HG02973 (cell line): ENCODE measurements around the gene MAFG.

Source experiments
- ATAC-seq: cut with Tn5 transposase; IDR thresholded peaks from one replicate; pipeline ENCODE4 v1.9.1; 2021; ENCODE audit warnings: moderate library complexity; ENCODE audit not compliant: unreplicated experiment

Gene MAFG

DNA sequence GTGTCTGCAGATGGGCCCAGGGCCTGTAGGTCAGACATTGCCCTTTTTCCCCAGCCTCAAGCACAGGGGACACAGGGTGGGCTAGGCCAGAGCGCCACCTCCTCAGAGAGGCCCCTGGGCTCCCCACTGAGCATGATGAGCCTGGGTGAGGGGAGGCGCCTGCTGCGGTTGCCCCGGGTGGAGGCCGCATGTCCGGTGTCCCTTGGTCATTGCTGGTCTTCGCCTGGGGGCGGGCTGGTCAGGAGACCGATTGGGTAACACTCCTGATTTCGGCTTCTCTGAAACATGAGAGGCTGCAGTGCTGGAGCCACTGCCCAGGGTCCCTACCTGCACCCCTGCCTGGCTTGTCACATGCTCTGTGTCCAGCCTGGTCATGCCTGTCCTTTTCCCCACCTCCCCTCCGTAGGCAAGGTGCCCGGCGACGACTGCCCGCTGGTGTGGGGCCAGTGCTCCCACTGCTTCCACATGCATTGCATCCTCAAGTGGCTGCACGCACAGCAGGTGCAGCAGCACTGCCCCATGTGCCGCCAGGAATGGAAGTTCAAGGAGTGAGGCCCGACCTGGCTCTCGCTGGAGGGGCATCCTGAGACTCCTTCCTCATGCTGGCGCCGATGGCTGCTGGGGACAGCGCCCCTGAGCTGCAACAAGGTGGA is 27.9 kb downstream of the MAFG start:
- ATAC-seq, result no peak

DNA sequence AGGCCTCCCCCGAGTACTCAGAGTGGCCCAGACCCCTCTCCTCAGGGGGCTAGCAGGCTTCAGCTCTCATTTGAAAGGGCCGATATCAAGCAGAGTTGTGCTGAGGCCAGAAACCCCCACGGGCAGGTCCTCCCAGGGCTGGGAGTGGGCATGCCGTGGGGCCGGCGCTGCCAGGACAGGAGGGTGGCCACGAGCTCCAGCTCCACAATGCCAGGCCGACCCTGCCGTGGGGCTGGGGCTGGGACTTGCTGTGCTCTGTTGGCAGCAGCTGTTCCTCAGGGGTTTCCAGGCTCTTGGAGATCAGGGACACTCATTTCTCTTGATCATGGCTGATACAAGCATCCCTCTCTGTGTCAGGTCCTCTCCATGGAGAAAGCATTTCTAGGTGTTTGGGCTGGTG is 28.6 kb downstream of the MAFG start:
- ATAC-seq, result no peak

DNA sequence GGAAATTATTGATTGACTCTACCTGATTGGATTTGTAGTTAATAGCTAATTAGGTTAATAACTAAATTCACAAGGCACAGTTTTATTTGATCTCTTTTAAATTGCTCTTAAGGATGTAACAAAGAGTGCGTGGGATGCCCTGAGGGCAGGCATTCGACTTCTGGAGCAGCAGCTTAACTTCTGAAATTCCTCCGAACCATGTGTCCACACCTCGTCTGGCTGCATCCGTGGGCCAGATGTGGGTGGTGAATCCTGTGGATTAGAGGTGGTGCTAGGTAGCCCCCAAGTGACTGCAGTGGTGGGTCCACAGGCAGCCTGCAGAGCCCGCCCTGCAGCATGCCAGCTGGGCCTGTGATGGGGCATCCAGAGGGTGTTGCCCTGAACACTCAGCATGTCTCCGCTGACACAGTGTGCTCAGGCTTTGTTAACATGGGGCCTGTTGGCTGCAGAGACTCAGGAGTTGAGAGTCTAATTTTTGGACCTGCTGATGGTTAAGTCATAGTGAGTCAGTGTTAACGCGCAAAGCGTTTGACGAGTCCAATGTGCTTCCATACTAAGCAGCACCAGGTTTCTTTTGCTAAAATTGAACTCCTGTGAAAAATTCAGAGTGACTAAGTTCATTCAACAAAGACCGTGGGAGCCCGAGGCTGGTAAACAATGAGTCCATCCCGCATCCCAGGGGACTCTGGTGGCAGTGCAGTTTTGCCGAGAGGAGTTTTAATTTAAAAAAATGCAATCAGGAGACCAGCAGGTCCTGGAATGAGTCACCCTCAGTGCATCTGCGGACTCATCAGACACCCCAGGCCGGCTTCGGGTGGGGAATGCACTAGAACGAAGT is 29.3 kb downstream of the MAFG start:
- ATAC-seq, result no peak

DNA sequence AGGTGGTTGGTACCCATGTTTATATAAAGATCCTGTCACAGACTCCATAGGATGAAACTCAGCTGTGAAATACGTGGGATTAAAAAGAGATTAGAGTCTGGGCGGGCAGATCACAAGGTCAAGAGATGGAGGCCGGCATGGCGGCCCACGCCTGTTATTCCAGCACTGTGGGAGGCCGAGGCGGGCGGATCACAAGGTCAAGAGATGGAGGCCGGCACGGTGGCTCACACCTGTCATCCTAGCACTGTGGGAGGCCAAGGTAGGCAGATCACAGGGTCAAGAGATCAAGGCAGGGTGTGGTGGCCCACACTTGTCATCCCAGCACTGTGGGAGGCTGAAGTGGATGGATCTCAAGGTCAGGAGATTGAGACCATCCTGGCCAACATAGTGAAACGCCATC is 32.1 kb downstream of the MAFG start:
- no peak for ATAC-seq

DNA sequence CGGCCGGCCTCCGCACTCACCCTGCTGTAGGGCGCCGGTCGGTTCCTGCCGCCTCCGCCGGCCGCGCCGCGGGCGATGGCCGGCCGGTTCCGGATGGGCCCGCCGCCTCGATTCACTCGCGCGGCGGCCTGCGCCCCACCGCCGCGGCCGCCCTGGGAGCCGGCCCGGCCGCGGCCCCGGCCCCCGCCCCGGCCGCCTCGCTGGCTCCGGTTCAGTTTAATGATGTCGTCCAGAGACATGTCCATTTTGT is 36.3 kb downstream of the MAFG start:
- peak; percentile 27 for ATAC-seq

DNA sequence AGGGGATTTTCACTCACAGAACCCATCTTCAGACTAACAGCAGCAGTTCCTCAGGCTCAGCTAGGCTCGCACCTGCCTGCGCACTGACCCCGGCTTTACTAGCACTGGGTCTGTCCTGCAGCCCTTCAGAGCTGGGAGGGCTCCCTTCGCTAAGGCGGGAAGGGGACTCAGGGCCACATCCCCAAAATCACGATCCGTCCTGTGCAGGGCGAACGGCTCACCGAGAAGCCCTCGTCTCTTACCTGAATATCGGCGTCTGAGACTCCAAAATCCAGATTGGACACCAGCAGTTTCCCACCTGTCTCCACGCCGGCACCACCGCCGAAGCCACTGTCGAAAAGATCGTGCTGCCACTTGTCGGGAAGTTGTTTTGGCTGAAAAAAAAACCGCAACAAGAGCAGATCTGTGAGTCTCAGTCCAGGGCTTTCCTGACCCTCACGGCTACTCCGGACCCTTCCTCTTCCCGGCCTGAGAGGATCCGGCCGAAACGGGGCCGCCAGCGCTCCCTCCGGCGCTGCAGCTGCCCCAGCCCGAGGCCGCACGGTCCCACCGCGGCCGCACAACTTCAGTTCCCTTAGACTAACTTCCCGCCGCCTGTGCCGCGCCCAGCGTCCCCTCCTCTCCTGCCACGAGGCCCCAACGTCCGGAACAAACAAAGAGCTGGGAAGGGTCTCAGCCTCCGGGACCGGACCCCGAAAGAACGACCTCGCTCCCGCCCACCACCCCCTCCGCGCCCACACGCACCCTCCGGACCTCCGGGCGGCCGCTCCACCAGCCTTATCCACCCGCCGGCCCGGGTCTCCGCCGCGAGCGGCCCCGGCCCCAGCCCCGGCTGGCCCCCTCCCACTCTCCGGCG is 36.9 kb downstream of the MAFG start:
- no peak for ATAC-seq

DNA sequence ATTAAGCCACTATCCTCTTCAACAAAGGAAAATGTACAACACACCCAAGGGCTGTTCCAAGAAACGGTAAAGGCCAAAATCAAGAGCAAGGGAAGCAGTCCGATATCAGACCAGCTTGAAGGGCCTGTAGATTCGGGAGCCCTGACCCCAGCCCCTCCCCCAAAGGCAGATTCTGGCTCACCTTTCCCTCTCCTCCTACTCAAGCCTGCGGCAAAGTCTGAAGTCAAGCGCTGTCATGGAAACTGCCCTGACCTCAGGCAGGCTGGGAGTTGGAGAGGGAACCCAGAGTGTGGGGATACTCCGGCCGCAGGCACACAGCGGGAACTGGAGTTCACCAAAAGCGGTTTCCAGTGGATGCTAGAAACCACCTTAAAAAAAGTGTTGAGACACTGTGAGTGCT is 37.9 kb downstream of the MAFG start:
- ATAC-seq, result no peak

DNA sequence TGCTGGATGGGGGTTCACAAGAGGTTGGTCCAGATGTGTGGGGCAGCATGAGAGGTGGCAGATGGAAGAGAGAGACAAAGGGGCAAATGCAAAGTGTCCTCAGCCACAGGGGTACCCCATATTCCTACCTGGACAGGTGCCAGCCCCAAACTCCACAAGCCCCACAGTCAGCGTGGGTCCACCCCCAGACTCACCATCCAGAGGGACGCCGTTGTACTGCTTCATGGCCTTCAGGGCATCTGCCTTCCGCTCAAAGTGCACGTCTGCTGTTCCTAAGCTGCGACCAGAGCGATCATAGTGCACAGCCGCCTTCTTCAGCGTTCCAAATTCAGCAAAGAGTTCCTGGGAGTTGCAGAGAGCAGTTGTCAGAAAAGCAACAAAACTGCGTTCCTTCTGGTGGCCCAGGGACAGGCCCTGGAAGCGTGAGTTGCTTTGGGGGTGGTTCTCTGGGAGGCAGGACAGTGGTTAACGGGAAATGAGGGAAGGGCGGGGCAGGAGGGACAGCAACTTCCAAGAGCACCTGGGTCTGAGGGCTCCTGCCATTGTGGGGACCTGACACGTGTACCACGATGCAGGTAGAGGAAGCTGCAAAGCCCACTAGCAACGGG is 38.4 kb downstream of the MAFG start:
- ATAC-seq, result no peak

DNA sequence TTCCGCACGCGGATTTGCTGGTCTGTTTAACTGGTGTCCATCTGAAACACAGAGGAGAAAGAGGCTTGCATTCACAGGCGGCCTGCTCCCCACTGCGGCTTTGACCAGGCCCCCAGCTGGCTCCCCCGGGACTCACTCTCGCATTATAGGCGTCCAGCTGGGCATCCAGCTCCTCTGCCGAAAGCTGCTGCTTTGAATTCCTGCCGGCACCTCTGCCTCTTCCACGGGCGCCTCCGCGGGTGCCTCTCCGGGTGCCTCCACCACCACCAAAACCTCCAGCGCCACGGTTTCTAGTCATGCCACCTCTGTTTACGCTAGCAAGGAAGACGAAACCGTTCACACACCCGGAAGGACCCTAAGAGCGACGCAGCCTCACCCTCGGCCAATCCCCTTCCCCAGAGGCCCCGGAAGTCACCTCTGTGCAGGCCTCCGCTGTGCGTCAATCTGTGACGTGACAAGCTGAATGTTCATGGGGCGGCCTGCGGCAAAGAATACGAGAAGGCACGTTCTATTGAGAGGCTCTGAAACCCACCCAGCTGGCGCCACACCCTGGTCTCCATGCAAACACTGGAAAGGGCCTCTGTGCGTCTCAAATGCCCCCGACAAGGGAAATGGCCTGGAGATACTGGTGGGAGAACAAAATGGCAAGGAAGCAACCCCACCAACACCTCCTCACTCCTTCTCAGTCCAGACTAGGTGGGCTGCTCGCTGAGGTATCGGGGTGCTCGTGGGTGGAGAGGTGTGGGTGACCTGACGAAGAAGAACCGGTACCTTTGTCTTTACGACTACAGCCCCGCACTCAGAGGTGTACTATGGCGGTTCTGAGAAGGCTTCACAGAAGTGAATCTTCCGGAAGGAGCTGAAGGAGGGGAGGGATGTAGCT is 39.2 kb downstream of the MAFG start:
- no peak for ATAC-seq

DNA sequence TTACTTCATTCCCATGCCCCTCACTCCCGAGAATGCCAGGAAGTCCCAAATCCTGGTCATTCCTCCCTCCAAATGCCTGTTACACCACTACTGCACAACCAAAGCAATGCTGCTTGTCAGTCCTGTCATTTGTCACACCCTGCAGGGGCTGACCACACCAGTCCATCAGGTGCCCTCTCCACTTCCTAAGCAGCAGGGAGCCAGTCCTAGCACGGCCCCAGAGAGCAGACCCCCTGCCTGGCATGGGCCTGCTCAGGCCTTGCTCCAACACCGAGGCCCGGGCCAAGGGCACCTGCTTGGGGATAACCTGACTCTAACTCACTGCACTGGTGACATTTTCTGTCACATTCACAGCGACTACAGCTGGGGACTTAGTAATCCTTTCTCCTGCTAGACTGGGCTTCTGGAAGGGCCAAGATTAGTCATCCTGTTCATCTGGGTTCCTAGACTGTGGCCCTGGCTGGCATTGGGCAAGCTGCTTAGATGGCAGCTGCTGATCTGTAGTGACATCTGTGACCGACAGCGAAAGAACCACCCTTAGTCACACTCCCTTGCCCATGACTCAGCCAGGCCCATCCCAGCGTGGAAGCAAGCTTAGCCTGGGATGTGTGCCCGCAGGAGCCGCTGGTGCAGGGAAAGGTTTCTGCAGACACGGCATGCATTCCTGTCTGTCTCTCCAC is 41.5 kb downstream of the MAFG start:
- ATAC-seq, result no peak

DNA sequence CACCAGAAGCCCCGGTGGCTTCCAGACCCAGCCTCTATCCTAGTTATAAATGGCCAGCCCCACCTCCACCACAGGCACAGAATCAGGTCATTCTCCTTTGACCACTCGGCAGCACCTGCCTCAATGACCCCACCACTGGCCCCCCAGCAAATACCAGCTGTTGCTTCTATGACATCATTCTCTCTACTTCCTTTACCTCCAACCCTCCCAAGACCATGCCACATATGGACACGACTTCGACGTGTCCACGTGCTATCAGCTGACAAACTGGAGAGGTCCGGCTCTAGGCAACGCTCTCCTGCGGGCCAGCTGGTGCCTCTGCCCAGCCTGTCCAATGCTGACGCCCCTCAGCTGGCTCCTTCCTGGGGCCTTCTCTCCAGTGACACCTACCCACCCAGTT is 42.1 kb downstream of the MAFG start:
- ATAC-seq, result no peak

DNA sequence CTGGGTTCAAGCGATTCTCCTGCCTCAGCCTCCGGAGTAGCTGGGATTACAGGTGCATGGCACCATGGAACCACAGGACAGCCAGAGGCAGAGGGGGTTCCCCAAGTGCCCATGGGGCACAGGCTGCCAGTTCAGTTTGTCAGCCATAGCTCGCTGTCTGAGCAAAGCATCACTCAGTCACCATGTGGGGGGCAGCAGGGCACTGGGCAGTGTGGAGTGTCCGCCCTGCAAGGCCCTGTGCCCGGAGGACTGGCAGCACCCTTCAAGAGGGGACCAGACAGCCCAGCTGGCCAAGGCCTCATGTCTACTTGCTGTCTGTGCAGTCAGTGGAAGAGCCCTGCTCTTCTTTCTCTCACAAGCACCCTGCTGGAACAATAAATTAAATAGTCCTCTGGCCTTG is 42.6 kb downstream of the MAFG start:
- no peak for ATAC-seq

DNA sequence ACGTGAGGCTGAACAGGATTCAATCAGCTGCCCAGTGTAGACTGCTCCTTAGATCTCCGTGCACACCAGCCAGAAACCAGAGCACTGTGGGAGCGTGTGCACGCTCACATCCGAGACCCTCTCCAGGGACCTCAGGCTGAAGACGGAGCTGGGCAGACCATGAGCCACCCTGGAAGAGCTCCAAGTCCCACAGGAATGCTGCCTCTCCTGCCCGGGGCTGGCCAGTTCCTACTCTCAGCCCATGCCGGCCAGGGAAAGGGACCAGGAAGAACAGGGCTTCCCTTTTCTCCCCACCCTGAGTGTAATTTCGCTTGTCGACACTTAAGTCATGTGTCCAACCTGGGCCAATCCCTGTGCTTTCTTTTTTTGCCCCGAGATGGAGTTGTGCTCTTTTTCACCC is 43.0 kb downstream of the MAFG start:
- ATAC-seq, result no peak

DNA sequence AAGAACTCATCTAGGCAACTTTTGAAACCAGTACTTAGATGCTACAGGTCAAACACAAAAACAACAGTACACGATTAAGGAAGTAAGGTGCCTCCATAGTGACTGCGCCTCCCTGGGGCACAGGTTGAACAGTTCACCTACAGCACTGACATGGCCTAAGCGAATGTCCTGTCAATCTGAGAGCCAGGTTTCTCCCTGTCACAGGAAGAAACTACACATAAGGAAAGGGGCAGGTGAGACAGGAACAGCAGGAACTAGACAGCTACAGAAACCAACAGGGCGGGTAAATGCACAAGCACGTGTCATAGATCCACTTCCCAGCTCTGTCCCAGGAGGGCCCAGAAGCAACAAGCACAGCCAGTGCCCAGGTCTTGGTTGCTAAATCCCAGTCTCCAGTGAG is 48.4 kb downstream of the MAFG start:
- ATAC-seq, result no peak

DNA sequence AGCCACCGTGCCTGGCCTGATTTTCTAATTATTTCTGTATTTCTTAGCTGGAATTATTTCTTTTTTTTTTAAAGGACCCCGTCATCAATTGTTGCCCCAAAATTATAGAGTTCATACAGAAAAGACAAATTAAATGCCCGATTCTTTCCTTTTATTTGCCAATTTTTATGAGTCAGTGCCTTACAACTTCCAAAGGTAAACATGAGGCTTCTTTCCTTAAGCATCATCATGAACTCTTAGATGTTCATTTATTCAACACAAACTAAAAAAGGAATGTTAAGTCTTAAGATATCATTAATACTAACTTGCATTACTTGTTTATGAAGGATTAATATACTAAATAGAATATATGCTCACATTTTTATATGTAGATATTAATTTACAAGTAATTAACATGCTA is 49.2 kb downstream of the MAFG start:
- no peak for ATAC-seq

DNA sequence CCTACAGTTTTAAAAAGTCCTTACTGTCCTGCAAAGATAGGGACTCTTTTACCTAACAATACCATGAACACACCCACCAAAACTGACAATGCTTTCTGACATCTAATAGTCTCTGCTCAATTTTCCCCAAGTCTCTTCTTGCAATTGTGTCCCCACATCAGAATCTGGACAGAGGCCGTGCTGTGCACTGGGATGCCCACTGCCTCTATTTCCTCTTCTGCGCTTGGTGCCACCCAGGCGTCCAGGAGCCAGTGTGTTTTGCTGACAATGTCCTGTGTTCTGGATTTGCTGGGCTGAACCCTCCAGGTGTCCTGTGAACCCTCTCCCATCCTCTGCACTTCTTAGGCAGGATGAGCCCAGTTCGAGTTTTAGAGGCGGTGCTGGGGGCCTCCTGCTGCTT is 50.0 kb downstream of the MAFG start:
- ATAC-seq, result no peak

DNA sequence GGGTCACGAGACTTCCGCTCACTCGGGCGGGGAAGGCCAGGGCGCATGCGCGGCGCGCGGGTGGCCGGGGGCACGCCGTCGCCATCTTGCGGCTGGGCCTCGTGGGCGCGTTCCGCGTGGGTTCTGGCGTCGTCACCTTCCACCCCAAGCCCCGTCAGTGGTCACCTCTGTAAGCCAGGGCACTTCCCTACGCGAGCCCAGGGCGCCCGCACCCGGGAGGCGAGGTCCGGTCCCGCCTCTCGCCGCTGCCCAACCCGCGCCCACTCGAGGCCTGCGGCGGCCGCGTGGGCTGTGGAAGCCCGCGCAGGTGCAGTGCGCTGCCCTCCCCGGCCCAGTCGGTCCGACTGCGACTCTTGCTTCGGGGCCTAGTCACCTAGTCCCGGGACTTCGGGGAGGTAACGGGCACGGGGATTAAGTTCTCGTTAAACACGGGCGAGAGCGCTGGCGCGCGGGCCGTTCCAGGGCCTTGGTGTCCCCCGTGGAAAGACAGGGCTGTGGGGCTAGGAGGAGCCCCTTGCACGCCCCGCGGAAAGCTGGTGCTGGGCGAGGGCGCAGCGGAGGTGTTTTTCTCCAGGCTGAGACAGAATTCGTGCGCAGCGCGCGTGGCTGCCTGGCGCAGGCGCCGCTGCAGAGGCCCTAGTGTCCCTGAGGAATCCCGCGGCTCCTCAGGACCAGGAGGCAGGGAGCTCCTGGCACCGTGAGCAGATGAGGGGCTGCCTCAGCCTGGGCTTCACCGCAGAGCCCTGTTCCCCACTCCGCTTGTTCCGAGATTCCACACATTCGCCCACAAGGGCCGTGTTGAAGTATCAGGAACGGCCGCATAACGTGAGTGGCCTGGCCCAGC is 55.9 kb downstream of the MAFG start:
- peak; percentile 40 for ATAC-seq

DNA sequence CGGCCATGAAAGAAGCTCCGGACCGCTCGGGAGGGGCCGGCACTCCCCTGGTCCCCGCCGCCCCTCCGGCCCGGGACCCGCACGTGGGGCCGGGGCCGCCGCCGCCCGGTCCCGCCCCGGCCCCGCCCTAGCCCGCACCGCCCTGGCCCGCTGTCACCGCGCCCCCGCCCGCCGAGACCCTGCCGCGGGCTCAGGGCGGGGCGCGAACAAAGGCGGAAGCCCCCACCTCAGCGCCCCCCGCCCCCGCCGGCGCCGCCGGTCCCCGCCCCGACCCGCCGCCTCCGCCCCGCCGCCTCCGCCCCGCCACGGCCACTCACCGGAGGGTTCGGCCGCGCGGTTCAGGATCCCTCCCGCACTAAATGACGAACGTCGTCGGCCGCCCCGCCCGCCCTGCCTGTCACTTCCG is 56.6 kb downstream of the MAFG start, which contains the start of gene ARHGDIA:
Gene ARHGDIA, minus strand, starts transcription at position 357 of the 406 bp plus-strand sequence. CDS start 1,407 bp downstream, outside the sequence.
- peak; percentile 4 for ATAC-seq
